GM12878 (cell line): ENCODE measurements around the gene PHLPP1. TPM values are rescaled to one million over a fixed set of nuclear protein-coding genes. Genes with fewer than 3 reads are reported as not detected.

Experiments
- ATAC-seq: fragments of 200-7000 bp; cut with Tn5 transposase; 3 replicates; pipeline ENCODE4 v1.9.1; 2020; ENCODE audit warnings: mild to moderate bottlenecking, moderate library complexity
- BruUV-seq: library from RNA; stranded (reverse); fragments of 400-500 nt; replicated peaks from 2 replicates; lab custom pipeline; 2021; lab: Mats Ljungman, UMichigan
- CTCF ChIA-PET: fragments of 300-600 bp; sonication (Branson Sonifier 250); formaldehyde crosslinking; extraction: SDS; loops from one replicate; lab custom pipeline; 2021; ENCODE audit warnings: inconsistent platforms; lab: Yijun Ruan, JAX
- POLR2A ChIA-PET: fragments of 350-600 bp; formaldehyde crosslinking; extraction: SDS; loops from one replicate; lab custom pipeline; 2021; ENCODE audit warnings: inconsistent platforms; lab: Charles Lee
- RAD21 ChIA-PET: fragments of 300-600 bp; sonication (Branson Sonifier 250); formaldehyde crosslinking; loops from one replicate; lab custom pipeline; 2023; ENCODE audit warnings: antibody characterized with exemption; ENCODE audit not compliant: unreplicated experiment; lab: Charles Lee
- SMC1A ChIA-PET: fragments of 300-600 bp; sonication (Branson Sonifier 250); formaldehyde crosslinking; loops from one replicate; lab custom pipeline; 2023; ENCODE audit not compliant: unreplicated experiment, uncharacterized antibody; lab: Charles Lee
- DNase-seq: peaks from one replicate; pipeline ENCODE4 v3.0.0-alpha.2; 2011; ENCODE audit warnings: low read depth, low spot score
- FAIRE-seq: peaks from 3 replicates; lab custom pipeline; 2011; peaks lifted over from hg19 to GRCh38; lab: Jason Lieb, UNC
- H2AFZ ChIP-seq: 2 replicates; pipeline ENCODE4 v1.6.0; 2011; ENCODE audit warnings: low read depth, low read length, control low read depth; ENCODE audit not compliant: control insufficient read depth
- H3K27ac ChIP-seq: 2 replicates; pipeline ENCODE4 v1.5.1; 2011; ENCODE audit warnings: control low read depth; ENCODE audit not compliant: control insufficient read depth, insufficient read depth
- H3K27me3 ChIP-seq, 2 experiments: replicated peaks in 1 of 2; 2 replicates each; pipeline versions ENCODE4 v1.6.0 to v1.6.1; 2011; ENCODE audit warnings: low read length in 1 of 2; ENCODE audit not compliant: control insufficient read depth in 2 of 2, insufficient read depth in 2 of 2
- H3K36me3 ChIP-seq, 2 experiments: 2 replicates each; pipeline ENCODE4 v1.5.1; 2011; ENCODE audit warnings: low read length in 1 of 2; ENCODE audit not compliant: control insufficient read depth in 2 of 2, insufficient read depth in 2 of 2
- H3K4me1 ChIP-seq: 2 replicates; pipeline ENCODE4 v1.6.1; 2011; ENCODE audit warnings: mild to moderate bottlenecking, low read length, moderate library complexity, mixed read lengths; ENCODE audit not compliant: control insufficient read depth, insufficient read depth
- H3K4me2 ChIP-seq: 2 replicates; pipeline ENCODE4 v1.6.0; 2011; ENCODE audit warnings: control low read depth; ENCODE audit not compliant: control insufficient read depth, insufficient read depth
- H3K4me3 ChIP-seq: fragments of 200-600 bp; sonication (generic); 2 replicates; pipeline ENCODE4 v1.5.1; 2016
- H3K79me2 ChIP-seq: 2 replicates; pipeline ENCODE4 v1.6.0; 2011; ENCODE audit warnings: low read length; ENCODE audit not compliant: control insufficient read depth, insufficient read depth
- H3K9ac ChIP-seq: 2 replicates; pipeline ENCODE4 v1.8.0; 2011; ENCODE audit warnings: low read length, control low read depth, mixed read lengths; ENCODE audit not compliant: control insufficient read depth, insufficient read depth
- H3K9me3 ChIP-seq: replicated peaks from 3 replicates; pipeline ENCODE4 v1.5.1; 2011; ENCODE audit warnings: mild to moderate bottlenecking, low read length; ENCODE audit not compliant: control insufficient read depth, insufficient read depth
- H4K20me1 ChIP-seq: 2 replicates; pipeline ENCODE4 v1.6.0; 2011; ENCODE audit not compliant: control insufficient read depth, insufficient read depth
- KDM1A ChIP-seq: fragments of 200-600 bp; sonication (generic); IDR thresholded peaks from 2 replicates; pipeline ENCODE4 v1.6.1; 2016; ENCODE audit warnings: borderline replicate concordance
- MTA3 ChIP-seq: IDR thresholded peaks from 2 replicates; pipeline ENCODE4 v1.6.1; 2012; ENCODE audit warnings: low read length, inconsistent platforms, borderline replicate concordance
- NFYB ChIP-seq: IDR thresholded peaks from 2 replicates; pipeline ENCODE4 v1.6.1; 2011; ENCODE audit warnings: low read depth, mild to moderate bottlenecking, low read length, improper control_type of control experiment, moderate library complexity; ENCODE audit not compliant: insufficient read depth
- PAX8 ChIP-seq: fragments of 450-650 bp; IDR thresholded peaks from 2 replicates; pipeline ENCODE4 v1.6.1; 2017; ENCODE audit warnings: mild to moderate bottlenecking, moderate library complexity
- SREBF1 ChIP-seq: IDR thresholded peaks from 2 replicates; pipeline ENCODE4 v1.6.1; 2012; ENCODE audit warnings: mild to moderate bottlenecking, low read length
- TCF12 ChIP-seq: IDR thresholded peaks from 2 replicates; pipeline ENCODE4 v1.6.1; 2011; ENCODE audit warnings: low read depth, mild to moderate bottlenecking, low read length
- ZBTB11 ChIP-seq: fragments of 450-650 bp; formaldehyde crosslinking; IDR thresholded peaks from 2 replicates; pipeline ENCODE4 v1.5.0; 2022; ENCODE audit warnings: mild to moderate bottlenecking, missing genetic modification characterization
- WGBS: methylation state at CpG from one replicate; pipeline ENCODE4 v1.1.6; 2016; ENCODE audit warnings: low lambda C conversion rate; ENCODE audit not compliant: insufficient replicate concordance, insufficient coverage; ENCODE audit errors: missing lambda C conversion rate; 5-methylcytosine and 5-hydroxymethylcytosine counted together
- in situ Hi-C: fragments of 300-500 bp; cut with MboI; formaldehyde crosslinking; loops from 9 replicates; pipeline ENCODE4 v1.14.3; 2018; ENCODE audit warnings: mixed read lengths
- intact Hi-C: fragments of 100-400 bp; cut with micrococcal nuclease; formaldehyde crosslinking; loops from one replicate; pipeline ENCODE4 v1.14.2; 2022; ENCODE audit not compliant: unreplicated experiment
- polyA plus RNA-seq, 11 experiments: library from polyadenylated mRNA; depleted of rRNA in 4 of 11; unstranded in 6 of 11; stranded (reverse) in 5 of 11; fragments of >200 nt; fragmentation: Nextera tagmentation in 4 of 11; fragmentation: Illumina TruSeq in 1 of 11; extraction: Ambion mirVana in 4 of 11; extraction: Trizol in 1 of 11; gene quantifications; 1 replicate in 1 of 11; 2 replicates in 10 of 11; pipeline versions ENCODE4 v1.2.1 to v1.2.3, GENCODE V29; 2011 to 2016; ENCODE audit warnings: inconsistent platforms in 2 of 11, missing spikeins in 2 of 11, low read depth in 1 of 11
- total RNA-seq, 4 experiments: library from RNA; depleted of rRNA in 3 of 4; stranded (reverse); fragments of >200 nt in 3 of 4; fragmentation: Illumina TruSeq in 1 of 4; extraction: Trizol in 1 of 4; gene quantifications; 2 replicates each; pipeline versions ENCODE4 v1.2.1 to v1.2.3, GENCODE V29; 2013 to 2021

The PHLPP1 gene
- total and polyA plus RNA-seq, 10 of the 15 experiments (the other 5 are each of a cell fraction or from before 2014, with no cell fraction given), result 0.42 to 7.0 (median 1.9) TPM

GRCh38 chr18:62828091-62828640, 112.8 kb downstream of the PHLPP1 start:
- in situ Hi-C loops, result no loop called here
- no peak for FAIRE-seq
- BruUV-seq, result no TSS peak
- 35% methylated on average over 3 of the region's 3 CpGs for WGBS
- Histone ChIP-seq H3K4me3 (no peak overlapping the region), H3K27me3 (no peaks in the 10 kb centered on the region), H3K79me2 (no peaks in the 10 kb centered on the region), H3K9ac (no peak overlapping the region), H4K20me1 (no peaks in the 10 kb centered on the region), H3K4me2 (no peak overlapping the region), H2AFZ (no peak overlapping the region), H3K36me3 (no peaks in the 10 kb centered on the region), H3K4me1 (peaks cover 15% of the 10 kb centered on the region), H3K9me3 (no peaks in the 10 kb centered on the region), H3K27ac (no peak overlapping the region)
- POLR2A ChIA-PET, result interaction anchor here (0.6 to 0.9 kb wide), 2 partner anchors 16 to 21 kb away, joined by 3 to 10 read pairs; no protein-coding TSS in a partner anchor
- no peak for TF ChIP-seq ZBTB11
- TF ChIP-seq MTA3, result no peak
- no peak for TF ChIP-seq PAX8
- TF ChIP-seq TCF12, result no peak
- no peak for TF ChIP-seq SREBF1
- no peak for TF ChIP-seq KDM1A
- TF ChIP-seq NFYB, result no peak
- RAD21 ChIA-PET, result no interaction called here
- no peak for ATAC-seq
- intact Hi-C loops, result no loop called here
- SMC1A ChIA-PET, result interaction anchor here (1.2 kb wide), 1 partner anchor 86 kb away, joined by 3 read pairs; no protein-coding TSS in a partner anchor
- CTCF ChIA-PET, result interaction anchor here (1.2 kb wide), 1 partner anchor 16 kb away, joined by 4 read pairs; no protein-coding TSS in a partner anchor
- DNase-seq, result no peak
